HG03097 (cell line): ENCODE measurements around the gene ABHD17A.

Source experiments
- ATAC-seq: cut with Tn5 transposase; IDR thresholded peaks from one replicate; pipeline ENCODE4 v1.9.1; 2021; ENCODE audit not compliant: unreplicated experiment, low FRiP score

The ABHD17A gene

GRCh38 chr19:1841209-1841924 is 43.9 kb downstream of the ABHD17A start:
- no peak for ATAC-seq

GRCh38 chr19:1840541-1841115 is 44.7 kb downstream of the ABHD17A start:
- no peak for ATAC-seq

DNA sequence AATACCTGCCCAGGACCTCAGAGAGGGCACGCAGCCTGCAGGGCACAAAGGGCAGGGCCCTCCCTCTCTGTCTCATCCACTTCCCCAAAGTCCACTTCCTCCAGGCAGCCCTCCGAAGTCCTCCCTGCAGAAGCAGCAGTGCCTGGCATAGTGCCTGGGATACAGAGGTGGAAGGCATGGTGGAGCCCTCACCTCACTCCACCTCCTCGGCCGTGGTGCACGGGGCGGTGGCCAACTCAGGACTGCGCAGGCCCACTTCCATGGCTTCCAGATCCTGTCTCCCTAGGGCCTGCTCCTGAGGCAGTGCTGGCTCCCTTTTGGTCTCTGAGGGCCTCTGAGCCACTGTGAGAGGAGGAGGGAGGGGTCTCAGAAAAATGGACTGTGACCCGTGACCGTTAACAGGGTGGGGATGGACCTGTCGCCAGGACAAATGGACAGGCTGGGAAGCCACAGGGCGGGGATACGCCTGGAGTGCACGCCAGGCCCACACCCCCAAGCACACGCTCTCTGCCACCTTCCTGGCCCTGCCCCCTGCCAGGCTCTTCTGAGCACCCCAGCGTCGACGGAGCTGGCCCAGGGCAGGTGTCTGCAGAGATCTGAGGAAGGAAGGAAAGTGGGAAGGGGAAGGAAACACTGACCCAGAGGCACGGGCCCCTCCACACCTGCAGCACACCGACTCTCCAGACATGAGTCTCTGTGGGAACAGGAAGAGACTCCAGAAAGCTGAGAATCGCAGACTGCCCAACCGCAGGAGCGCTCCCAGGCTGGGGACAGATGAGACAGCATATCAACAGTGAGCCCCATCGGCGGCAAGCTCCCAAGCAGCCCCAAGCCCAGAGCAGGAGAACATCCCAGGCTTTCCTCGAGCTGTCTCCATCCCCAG is 45.4 kb downstream of the ABHD17A start:
- ATAC-seq = no peak

DNA sequence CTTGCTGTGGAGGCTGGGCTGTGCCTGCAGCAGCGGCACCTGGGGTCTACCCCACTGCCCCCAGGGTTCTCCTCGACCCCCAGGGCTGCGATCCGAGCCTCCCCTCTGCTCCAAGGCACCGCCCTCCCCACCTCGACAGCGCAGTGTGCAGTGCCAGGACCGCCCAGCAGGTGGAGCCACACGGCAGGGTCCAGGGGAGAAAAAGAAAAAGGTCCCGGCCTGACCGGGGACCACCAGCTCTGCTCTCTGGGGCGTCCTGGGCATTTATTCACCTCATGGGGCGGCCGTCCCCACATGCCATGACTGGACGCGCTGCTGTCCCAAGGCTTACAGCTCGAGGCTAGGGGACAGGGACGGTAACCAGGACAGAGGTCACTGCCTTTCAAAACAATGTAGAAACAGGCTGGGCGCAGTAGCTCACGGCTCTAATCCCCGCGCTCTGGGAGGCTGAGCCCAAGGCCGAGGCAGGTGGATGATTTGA is 47.6 kb downstream of the ABHD17A start:
- ATAC-seq = no peak

DNA sequence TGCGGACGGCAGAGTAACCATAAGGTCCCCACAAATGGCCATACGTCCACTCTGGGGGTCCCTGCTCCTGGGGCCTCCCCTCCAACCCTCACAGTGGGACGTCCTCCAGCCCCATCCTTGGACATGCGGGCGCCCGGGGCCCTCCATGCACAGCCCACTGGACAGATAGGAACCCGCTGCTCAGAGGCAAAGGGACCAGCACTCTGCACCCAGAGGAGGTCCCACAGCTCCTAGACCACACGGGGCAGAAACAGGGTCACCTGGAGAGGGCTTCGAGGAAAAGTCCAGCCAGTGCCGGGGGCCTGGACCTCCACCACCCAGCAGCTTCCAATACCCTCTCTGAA is 48.1 kb downstream of the ABHD17A start:
- no peak for ATAC-seq

DNA sequence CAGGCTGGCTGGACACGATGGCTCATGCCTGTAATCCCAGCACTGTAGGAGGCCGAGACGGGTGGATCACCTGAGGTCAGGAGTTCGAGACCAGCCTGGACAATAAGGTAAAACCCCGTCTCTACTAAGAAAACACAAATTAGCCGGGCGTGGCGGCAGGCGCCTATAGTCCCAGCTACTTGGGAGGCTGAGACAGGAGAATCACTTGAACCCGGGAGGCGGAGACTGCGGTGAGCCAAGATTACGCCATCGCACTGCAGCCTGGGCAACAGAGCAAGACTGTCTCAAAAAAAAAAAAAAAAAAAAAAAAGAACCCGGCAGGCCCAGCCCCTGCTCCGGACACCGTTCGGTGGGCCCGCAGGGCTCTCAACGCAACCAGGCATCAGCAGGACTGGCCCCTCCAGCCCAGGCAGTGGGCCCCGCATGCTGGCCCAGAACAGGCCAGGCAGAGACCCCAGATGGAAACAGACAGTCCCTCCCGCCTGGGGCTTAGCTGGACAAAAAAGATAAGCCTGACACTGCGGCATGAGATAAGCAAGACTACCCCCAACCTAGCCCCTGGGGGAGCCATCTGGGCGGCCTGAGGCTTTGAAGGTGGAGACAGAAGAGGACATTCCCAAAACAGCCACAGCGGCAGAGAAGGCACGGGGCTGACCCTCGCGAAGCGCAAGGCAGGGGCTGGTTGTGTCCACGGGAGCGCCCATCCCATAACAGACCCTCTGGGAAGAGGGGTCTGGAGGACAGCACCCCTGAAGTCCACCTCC is 48.7 kb downstream of the ABHD17A start:
- ATAC-seq = no peak

- no peak for ATAC-seq
Measured at GRCh38 chr19:1833540-1833939, 51.8 kb downstream of the ABHD17A start.

GRCh38 chr19:1832046-1832663 is 53.1 kb downstream of the ABHD17A start:
- no peak for ATAC-seq

DNA sequence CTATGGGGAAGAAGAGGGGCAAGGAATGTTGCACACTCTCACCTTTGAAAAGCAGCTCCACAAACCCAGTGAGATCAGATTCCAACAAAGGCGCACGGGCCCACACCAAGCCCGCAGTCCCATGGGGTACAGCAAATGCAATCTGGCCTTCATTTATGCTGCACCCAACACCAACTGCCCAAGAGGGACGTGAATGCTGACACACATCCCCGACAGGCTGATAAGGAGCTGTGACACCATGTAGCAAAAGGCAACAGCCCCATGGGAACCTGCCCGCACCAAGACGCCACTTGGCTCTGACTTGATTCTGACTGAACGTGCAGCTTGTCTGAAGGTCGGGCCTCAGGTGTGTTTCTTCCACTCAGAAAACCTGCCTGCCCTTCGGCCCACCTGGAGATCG is 54.3 kb downstream of the ABHD17A start:
- ATAC-seq = no peak

- ATAC-seq = no peak
Measured at GRCh38 chr19:1830568-1830967, 54.7 kb downstream of the ABHD17A start.

GRCh38 chr19:1829958-1830357 is 55.3 kb downstream of the ABHD17A start:
- no peak for ATAC-seq

- ATAC-seq = no peak
Measured at GRCh38 chr19:1828279-1829238, 56.7 kb downstream of the ABHD17A start.

DNA sequence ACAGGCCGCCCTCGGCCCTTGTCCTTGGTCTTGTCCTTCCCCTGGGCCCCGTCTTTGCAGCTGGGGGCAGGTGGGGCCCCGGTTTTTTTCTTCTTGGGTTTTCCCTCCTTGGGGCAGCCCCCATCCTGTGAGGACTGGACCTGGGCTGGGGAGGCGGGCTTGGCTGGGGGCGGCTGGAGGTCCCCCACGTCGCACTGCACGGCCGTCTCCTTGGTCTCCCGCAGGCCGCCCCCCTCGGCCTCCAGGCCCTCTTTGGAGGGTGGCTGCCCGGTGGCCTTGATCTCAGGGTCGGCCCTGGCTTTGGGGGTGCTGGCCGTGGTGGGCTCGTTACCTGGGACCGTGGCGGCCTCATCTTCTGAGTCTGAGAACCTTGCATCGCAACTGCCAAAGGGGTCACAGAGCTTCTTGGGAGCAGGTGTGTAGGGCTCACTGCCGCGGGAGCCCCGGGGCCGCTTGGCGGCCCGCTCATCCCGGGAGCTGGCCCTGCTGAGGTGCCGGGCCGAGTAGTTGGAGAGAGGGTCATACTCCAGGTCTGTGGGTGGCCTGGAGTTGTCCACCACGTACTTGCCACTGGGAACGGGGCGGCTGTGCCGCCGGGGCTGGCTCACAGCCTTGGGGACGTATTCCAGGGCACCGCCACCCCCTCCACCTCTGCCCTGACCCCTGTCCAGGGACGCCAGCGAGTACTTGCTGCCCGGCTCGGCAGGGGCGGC is 57.6 kb downstream of the ABHD17A start:
- ATAC-seq = no peak
